Stimulated activated CD8-positive, alpha-beta memory T cell treated with anti-CD3 and anti-CD28 coated beads, Interleukin-7, amount 100 ng/mL, for 1 hour (primary cell): ENCODE data around the gene SLC9B2.

Source experiments
- DNase-seq, 2 donors: peaks; one replicate each; pipeline ENCODE4 v3.0.0-alpha.2; 2020; ENCODE audit warnings: low read depth in 2 of 2

Gene SLC9B2

GRCh38 chr4:103075894-103076746 lies 441 bp downstream of the SLC9B2 start:
- peak; percentile 31 to 36 for DNase-seq

GRCh38 chr4:103075435-103075893 lies 1.1 kb downstream of the SLC9B2 start:
- no peak for DNase-seq

- no peak for DNase-seq
Observed at GRCh38 chr4:103074744-103075434, 1.7 kb downstream of the SLC9B2 start.

GRCh38 chr4:103073792-103074438 lies 2.6 kb downstream of the SLC9B2 start:
- DNase-seq: no peak

DNA sequence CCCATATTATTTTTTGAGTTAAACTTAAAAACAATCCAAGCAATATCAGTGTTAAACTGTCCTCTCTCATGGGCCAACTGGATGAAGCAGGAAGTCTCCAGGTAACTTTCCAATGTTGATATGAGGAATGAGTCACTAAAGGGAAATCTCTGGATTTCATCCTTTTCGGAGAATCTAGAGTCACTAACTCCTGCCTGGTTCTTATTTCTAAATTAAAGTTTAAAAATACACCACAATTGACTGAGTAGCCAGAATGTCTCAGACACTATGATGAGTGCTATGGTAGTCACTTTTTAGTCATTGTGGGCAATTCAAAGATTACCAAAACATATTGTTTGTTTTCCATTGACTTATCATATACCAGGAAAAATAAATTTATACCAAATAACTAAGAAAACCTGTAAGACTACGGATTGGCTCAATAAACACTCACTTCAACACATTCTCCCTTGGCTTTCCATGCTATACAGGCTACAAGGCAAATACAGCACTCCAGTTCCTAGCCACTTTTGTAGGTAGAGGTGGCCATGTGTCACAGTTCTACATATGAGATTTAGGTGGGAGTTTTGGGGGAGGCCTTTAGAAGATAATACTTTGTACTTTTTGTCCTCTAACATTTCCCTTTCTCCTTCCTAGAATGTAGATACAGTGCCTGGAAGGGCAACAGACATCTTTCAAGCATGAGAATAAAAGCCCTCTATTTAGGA lies 8.6 kb downstream of the SLC9B2 start:
- DNase-seq: no peak

GRCh38 chr4:103060453-103061148 lies 16.0 kb downstream of the SLC9B2 start:
- no peak for DNase-seq

DNA sequence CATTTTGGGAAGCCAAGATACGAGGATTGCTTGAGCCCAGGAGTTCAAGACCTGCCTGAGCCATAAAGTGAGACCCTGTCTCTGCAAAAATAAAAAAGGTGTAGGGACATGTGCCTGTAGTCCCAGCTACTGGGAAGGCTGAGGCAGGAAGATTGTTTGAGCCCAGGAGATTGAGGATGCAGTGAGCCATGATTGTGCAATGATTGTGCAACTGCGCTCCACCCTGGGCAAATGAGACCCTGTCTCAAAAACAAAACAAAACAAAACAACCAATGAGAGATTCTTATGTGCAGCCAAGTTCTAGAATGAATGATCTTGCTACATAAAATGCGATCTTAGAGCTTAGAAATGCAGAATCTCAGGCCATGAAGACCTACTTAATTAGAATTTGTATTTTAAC lies 22.5 kb downstream of the SLC9B2 start:
- no peak for DNase-seq

- DNase-seq: no peak
Observed at GRCh38 chr4:103052779-103053178, 23.8 kb downstream of the SLC9B2 start.

GRCh38 chr4:103052145-103052544 lies 24.4 kb downstream of the SLC9B2 start:
- DNase-seq: no peak

GRCh38 chr4:103050736-103051436 lies 25.7 kb downstream of the SLC9B2 start:
- no peak for DNase-seq

DNA sequence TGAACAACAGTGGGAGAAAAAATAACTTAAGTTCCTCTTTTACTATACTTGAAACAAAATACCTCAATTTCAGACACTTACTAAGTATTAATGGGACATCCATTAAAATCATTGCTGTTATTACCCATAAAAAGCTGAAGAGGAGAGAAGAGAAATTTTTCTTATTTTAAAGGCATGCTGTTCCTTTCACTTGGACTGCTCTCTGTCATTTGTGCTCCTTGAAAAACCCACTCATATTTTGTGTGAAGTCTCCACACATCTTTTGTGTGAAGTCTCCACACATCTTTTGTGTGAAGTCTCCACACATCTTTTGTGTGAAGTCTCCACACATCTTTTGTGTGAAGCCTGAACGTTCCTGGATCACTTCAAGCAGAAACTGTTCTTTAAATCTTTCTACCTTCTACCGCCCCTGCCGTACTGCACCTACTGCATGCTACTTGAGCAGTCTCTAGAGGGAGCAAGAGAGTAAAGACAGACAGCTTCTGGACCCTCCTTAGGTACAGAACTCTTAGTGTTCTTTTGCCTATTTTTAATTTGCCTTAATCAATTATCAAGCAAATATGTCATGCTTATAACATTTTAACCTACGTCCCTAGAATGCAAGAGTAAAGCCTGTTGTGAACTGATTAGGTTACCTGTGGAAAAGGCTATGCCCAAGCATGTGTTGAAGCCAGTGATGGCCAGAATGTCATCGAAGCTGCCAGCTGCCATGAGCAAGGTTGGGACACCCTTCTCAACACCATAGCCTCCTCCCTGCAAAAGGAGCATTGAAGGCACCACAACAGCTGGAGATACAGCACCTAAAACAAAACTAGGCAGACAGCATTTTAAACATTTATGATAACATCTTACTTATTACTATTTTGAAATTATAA lies 29.9 kb downstream of the SLC9B2 start:
- DNase-seq: peak in 1 of 2 donors; percentile 4

- no peak for DNase-seq
Observed at GRCh38 chr4:103044183-103044582, 32.4 kb downstream of the SLC9B2 start.

DNA sequence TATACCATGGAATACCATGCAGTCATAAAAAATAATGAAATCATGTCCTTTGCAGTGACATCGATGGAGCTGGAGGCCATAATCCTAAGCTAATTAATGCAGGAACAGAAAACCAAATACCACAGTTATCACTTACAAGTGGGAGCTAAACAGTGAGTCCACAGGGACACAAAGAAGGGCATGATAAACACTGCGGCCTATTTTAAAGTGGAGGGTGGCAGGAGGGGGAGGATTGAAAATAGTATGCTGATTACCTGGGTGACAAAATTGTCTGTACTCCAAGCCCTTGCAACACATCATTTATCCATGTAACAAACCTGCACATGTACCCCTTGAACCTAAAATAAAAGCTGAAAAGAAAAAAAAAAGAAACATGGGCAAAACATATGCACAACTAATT lies 40.4 kb downstream of the SLC9B2 start:
- no peak for DNase-seq

DNA sequence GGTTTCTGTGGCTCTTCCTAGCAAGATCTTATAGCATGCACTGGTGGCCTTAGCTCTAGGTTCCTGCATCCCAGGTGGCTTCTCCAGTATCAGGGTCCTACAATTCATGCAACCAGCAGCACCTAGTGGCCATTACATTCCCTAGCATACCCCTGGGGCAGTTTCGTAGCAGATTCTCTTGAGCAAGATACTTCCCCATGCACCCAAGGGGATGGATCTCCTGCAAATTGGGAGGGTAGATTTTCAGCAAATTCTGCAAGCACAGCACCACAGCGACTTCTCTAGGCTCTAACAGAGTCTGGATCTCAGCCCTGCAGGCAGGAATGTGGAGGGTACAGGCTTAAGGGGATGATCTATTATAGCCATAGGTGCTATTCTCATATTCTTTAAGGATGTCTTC lies 44.0 kb downstream of the SLC9B2 start:
- DNase-seq: no peak

- DNase-seq: no peak
Observed at GRCh38 chr4:103030791-103031190, 45.8 kb downstream of the SLC9B2 start.

GRCh38 chr4:103029300-103029699 lies 47.3 kb downstream of the SLC9B2 start:
- DNase-seq: no peak

- DNase-seq: no peak
Observed at GRCh38 chr4:103026868-103027267, 49.7 kb downstream of the SLC9B2 start.

GRCh38 chr4:103024996-103025395 lies 51.6 kb downstream of the SLC9B2 start:
- no peak for DNase-seq

DNA sequence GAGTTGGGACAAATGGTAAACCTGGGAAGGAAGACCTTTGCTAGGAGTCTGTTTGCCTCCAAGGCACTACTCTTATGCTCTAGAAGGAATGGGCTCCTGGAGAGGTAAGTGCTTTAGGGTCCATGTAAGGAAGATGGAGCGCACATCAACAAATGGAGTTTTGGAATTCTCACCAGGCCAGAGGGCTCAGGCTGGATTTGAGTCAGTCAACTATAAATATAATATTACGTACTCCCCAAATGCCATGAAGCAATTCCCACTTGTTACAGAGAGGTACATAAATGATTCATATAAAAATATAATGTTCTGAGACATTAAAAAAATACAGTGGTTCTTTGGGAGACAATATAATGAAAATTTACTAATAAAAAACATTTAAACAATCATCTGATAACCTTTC lies 55.4 kb downstream of the SLC9B2 start:
- DNase-seq: no peak
